Dermis blood vessel endothelial cell (primary cell): ENCODE results near the gene YARS1. TPM values are rescaled to one million over a fixed set of nuclear protein-coding genes. Genes with fewer than 3 reads are reported as not detected.
A peak's percentile ranks its signal among the peaks of the same experiment; 100 is the strongest.

Experiments
- DNase-seq: peaks from one replicate; pipeline ENCODE4 v3.0.0; 2010
- total RNA-seq: library from RNA; depleted of rRNA; stranded (reverse); fragments of >200 nt; gene quantifications from 2 replicates; pipeline ENCODE4 v1.2.3, GENCODE V29; 2014

YARS1 gene
- total RNA-seq, 1 donor from 2014 or later: 63.6 TPM

DNA sequence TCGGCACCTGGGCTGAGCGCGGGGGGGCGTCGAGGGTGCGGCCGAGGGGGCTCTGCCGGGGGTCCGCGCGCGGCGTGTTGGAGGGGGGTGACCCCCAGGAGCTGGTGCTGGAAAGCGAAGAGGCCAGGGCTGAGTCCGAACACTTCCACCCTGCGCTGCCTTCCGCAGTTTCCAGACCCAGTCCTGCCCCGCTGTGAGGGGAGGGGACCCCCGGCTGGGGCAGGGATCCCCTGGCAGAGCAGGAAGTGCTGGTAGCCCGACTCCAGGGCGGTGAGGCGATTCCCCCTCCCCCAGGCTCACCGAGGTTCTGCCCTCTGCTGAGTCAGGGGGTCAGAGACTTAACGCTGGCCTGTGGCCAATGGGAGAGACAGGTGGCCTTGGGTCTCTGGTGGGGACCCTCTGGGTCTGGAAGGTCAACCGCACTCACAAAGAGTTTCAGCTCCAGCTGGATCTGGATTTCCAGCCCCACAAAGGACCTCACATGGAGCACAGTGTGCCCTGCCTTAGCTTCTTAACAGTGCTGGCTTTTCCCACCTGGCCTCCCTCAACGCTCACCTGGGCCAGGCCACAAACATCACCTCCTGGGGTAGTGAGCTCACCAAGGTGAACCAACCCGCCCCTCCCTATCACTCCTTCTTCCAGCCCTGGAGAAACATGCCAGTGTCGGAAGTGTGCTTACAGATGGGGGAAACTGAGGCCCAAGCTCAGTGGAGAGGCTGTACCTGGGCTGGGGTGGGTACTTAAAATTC is 74.8 kb downstream of the YARS1 start:
- DNase-seq: peak; percentile 21

DNA sequence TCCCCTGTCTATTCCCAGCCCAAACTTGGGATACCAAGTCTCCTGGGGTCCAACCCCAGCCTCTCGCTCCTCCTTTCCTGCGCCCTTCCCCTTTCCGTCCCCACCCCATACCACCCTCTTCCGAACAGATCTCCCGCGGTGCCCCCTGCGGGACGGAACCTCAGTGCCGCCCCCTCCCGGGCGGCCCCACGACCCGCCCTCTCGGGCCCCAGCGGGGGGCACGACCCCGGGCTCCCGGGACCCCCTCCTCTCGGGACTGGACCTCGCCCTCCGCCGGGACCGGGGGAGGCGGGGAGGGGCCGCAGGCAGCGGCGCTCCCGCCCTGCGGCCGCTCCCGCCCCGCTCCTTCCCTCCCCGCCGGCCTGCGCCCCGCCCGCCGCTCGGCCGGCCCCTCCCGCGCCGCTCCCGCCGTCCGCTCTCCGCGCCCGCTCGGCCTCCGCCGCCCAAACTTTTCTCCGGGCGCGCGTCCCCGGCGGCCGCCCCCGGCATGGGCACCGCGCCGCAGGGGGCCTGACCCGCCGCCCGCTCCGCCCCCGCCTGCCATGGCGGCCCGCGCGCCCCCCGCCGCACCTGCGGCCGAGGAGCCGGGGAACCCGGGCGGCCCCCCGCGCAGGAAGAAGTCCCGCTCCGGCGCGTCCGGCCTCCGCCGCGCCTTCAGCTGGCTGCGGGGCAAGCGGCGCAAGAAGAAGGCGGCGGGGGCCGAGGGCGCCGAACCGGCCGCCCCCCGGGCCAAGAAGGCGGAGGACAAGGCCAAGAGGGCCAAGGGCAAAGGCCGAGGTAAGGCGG is 75.6 kb downstream of the YARS1 start:
- peak; percentile 32 for DNase-seq

DNA sequence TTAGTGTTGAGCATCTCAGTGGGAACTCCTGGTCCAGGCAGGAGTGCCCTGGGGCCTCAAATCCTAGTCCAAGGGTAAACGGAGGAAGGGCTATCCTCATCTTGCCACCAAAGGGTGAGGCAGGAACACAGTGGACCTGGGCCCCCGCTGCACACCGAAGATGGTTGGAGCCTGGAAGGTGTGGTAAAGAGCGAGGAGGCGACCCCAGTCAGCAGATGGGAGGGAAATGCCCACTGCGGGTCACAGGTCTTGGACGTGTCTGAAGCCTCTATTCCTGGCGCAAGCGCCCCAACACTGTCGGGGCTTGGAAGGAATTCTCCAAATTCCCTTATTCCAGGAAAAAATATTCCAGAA is 76.1 kb downstream of the YARS1 start:
- DNase-seq: no peak

DNA sequence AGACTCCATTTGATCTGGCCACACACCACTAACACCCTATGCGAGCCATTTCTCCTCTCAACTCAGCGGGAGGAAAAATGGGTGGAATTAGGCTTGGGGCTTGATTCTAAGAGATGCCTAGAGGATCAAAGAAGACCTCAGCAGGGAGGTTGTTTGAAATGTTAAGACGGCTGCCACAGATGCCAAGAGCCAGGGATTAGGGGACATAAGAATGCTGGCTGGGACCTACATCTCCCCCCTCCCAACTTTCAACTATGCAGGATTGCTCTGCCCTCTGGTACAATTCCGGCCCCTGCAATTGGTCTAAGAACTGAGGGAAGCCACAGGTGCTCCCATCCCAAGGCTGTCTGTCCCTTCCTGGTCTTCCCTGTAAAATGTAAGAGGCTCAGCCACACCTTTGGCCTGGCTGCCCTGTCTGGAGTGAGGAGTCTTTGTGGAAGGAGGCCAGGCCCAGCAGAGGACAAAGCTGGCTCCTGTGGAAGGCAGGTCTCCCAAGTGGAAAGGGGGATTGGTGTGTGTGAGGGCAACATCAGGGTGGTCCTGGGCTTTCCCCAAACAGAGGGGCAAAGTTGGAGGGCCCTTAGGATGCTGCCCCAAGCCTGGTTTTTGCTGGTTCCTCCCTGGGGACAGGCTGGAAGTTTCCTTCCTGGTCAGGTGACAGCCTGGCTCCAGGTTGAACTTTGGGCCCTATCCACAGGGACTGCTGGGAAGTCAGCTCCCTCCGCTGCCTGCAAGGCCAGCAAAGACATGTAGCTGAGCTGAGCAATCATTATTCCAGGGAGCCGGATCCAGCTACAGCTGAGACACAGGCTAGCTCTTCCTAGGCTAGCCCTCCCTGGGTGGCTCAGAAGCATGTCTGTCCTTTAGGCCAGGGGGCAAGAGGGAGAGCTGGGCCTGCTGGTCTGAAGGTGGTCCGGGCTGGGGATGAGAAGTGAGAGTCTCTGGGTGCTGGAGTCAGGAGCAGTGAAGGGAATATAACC is 80.1 kb downstream of the YARS1 start:
- DNase-seq: no peak

DNA sequence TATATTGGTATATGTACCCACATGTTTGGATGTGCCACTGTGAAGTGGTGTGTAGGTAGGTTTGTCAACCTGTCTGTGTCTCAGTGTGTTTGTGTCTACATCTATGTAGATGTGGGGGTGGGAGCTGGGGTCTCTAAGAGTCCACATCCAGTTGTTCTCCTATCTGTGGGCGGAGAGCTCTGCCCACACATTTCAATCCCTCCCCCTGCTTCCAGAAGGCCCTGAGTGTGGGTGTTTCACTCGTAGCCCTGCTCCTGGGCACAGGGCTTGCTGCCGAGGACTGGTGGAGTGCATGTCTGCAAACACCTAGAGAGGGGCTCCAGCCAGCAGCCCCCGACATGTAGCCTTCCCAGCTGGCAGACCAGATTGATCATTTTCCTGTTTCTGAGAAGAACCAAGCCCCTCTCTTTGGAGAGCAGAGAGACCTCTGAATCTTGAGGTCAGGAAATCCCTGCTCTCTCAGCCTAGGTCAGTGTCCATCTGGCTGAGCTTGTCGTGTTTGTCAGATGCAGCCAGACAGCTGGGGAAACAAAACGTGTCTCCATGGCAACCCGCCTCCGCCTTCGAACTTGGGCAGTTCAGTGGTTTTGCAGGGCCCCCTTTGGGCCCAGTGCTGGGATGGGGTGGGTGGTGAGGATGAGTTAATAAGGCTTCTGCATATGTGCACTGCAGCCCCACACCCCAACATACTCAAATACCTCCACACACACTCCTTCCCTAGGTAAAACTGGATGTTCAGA is 83.4 kb downstream of the YARS1 start:
- DNase-seq: peak; percentile 20

DNA sequence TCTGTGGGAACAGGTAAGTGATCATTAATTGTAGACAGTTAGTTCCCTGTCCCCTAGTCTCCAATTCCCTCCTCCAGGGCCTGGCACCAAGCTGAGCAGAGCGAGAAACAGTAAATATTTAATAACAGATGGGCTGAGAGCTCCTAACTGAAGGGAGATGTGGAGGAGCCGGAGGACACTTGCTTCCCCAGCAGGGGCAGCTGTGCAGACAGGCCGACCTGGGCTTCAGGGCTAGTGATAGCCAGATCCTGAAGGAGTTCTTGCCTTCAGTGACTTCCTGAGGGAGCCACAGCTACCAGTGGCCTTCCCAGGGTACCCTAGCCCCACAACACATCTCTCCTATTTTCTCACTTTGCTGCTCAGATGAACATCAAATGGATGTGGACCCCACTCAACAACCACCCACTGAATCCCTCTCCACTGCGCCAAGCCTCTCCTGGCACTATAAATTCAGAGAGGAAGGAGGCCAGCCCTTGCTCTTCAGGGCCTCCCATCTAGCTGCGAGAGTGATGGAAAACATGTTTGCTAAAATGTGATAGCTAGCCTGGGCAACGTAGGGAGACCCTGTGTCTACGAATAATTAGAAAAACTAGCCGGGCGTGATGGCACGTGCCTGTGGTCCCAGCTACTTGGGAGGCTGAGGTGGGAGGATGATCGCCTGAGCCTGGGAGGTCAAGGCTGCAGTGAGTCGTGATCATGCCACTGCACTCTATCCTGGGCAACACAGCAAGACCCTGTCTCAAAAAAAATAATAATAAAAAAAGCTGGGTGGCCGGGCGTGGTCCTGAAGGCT is 87.7 kb downstream of the YARS1 start:
- no peak for DNase-seq

DNA sequence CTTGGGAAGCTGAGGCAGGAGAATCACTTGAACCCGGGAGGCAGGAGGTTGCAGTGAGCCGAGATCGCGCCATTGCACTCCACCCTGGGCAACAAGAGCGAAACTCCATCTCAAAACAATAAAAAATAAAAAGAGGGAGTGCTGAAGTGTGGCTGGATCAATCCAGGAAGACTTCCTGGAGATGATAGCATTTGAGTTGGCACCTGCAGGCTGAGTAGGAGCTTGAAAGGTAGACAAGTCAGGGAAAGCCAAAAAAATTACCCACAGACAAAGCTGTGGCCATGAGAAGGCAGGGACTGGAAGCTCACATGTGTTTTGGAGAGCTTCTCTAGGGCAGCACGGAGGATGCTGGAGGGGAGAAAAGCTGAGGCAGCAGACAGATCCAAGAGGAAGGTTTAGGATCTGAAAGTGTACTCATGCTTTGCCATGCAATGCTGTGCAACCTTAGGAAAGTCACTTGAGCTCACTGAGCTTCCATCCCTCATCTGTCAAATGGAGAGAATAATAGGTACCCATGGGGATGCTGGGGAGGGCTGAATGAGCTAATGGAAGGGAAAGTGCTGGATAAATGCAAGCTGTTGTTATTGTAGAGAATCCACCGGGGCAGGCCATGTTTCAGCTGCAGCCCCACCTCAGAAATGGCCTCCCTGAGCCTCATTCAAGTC is 88.6 kb downstream of the YARS1 start:
- DNase-seq: no peak

DNA sequence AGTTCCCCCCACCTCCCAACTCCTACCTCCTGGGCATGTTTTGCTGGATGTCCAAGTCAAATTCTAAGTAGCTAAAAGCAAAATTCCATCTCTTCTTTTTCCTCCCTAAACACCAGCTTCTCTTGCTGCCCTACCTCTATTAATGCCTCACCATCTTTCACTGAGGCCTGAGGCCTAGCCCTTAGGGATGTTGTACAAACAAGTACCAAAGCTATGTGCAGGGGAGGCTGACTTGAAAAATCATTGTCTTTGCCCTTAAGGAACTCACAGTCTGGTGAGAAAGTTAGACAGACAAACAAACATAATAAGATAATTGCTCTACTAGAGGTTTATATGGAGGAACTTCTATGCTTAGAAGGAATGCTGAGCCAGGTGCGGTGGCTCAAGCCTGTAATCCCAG is 89.3 kb downstream of the YARS1 start:
- DNase-seq: no peak

DNA sequence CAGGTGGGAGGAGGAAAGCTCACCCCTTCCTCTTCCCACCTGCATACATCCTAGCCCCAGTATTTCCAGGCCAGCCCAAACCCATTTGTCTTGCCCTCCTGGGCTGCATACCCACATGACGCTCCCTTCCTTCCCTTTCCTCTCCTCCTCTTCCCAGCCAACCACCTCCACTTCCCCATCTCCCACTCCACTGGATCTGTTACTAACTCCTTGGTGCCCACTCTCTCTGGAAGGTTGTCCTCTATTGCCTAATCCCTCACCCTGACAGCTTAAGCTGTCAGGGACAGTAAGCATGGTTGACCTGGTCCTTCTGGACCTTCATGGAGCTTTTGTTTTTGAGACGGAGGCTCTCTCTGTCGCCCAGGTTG is 91.6 kb downstream of the YARS1 start:
- DNase-seq: no peak

Other genes starting within 250 kb of the YARS1 start
- gene ZBTB8OS, start 166.8 kb downstream of the YARS1 start, total RNA-seq: 39.1 and 51.4 TPM in 2 replicates
- gene RBBP4, start 166.2 kb downstream of the YARS1 start, total RNA-seq: 193 and 244 TPM in 2 replicates
- 16.4 and 21.4 TPM in 2 replicates for gene SYNC, start 114.6 kb downstream of the YARS1 start, total RNA-seq
- gene S100PBP, start 295 bp upstream of the YARS1 start, total RNA-seq: 33.7 and 50.0 TPM in 2 replicates
- 0.85 and 0.88 TPM in 2 replicates for gene FNDC5, start 53.6 kb upstream of the YARS1 start, total RNA-seq
- 0.05 TPM in 1 of 2 replicates, not detected in the other for gene HPCA, start 69.1 kb upstream of the YARS1 start, total RNA-seq
- 20.1 and 30.6 TPM in 2 replicates for gene TMEM54, start 84.0 kb upstream of the YARS1 start, total RNA-seq
- 18.7 and 25.3 TPM in 2 replicates for gene RNF19B, start 147.5 kb upstream of the YARS1 start, total RNA-seq
- 164 and 212 TPM in 2 replicates for gene AK2, start 219.5 kb upstream of the YARS1 start, total RNA-seq